ENCODE measurements around the gene NAALADL2.
A peak's percentile ranks its signal among the peaks of the same experiment; 100 is the strongest.

Gene NAALADL2

DNA sequence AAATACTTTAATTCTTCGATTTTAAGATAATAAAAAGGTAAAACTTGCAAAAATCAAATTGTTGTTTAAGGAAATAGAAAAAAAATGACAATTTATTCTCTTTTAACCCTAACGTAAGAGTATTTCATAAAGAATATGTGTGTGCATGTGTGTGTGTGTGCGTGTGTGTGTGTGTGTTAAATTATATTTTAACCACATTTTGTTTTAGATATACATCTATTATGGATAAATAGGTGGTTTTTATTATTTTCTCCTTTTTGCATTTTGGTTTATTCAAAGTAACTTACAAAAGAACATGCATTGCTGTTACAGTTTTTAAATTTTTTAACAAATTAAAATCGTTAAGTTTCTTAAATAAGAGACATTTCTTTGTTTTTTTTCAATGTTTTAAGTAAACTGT is 414.4 kb downstream of the NAALADL2 start:
- DNase-seq: no peak

DNA sequence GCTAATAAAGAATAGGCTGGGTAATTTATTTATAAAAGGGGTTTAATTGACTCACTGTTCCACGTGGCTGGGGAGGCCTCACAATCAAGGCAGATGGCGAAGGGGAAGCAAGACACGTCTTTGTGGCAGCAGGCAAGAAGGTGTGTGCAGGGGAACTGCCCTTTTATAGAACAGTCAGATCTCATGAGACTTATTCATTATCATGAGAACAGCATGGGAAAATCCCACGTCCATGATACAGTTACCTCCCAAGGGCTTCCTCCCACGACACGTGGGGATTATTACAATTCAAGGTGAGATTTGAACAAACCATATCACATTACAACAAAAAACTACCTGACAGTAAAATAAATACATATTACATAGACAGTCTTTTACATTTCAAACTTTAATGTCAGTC is 414.9 kb downstream of the NAALADL2 start:
- DNase-seq: peak; percentile 45

DNA sequence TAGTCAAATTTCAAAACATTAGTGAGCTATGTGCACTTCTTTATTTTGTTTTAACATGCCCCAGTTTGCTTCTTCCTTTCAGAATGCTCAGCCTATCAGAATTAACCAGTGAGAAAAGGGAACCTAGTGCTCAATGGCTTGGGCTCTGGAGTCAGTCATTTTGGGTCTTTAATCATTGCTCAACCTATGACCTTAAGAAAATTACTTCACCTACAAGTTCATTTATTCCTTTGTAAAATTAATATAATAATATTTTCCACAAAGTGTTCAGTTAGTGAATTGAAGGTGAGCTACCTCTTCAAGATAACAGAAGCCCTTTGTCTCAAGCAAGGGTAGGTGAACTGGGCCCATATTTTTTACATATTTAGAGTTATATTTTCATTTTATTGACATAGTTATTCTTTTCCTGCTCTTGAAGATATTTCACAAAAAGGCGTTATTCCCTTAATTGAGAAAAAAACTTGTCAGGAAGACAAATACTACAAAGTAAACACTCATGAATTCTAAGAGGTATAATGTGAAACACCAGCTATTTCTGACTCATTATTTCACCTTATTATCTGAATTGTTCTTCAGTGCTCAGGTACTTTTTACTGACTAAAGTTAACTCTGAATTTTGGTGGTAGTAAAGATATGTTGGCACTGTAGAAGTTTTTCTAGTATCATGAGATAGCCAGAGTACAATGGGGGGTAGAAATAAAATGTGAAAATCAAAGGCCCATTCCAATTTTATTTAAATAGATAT is 415.5 kb downstream of the NAALADL2 start:
- DNase-seq: peak; percentile 45

GRCh38 chr3:175278680-175279079 is 419.5 kb downstream of the NAALADL2 start:
- no peak for DNase-seq

DNA sequence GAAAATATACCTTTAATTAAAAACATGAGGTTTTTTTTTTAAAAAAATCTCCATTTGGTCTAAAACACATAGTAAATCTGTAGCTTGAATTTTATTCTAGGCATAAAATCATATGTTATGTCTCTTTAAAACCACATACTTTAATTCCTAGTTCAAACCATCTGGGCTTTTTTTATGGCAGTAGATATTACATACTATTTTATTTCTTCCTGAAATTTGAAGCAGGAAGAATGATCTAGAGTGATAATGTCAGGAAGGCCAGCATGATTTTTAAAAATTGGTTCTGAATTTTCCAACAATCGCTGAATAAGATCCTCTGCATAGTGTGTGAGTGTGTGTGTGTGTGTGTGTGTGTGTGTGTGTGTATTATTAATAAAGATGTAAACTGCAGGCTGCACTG is 420.3 kb downstream of the NAALADL2 start:
- no peak for DNase-seq

DNA sequence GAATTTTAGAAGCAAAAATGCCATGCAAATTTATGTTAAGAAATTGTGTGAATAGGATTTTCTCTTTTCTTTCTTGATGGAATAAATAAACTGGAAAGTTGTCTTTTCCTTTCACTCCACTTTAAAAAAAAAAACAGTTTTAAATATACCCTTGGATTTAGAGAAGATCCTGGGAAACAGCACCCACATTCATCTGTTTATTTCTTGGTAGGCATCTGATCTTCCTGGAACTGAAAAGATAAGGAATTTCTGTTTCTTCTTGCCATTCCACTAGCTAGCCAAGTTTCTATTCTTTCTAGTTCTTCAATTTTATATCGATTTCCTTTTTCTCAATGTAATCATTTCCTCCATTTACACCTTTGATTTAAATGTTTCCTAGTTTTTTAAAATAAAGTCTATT is 420.8 kb downstream of the NAALADL2 start:
- DNase-seq: no peak

GRCh38 chr3:175287361-175287963 is 428.3 kb downstream of the NAALADL2 start:
- DNase-seq: no peak

DNA sequence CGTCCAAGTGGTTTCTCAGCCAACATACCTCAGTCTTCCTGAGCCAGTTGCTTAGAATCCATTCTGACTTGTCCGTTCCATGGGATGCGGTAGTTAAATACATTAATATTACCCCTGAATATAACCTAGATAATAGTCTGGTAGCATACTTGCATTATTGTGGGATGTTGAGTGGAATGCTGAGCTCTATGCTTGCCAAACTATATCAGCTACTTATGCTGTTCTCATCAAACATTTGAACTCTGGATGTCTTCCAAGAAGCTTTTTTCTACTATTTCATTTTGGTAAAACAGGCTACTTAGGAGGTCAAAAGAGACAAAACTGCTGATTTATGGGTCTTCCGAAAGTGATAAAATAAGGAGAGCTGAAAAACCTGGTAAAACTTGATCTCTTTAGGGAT is 429.5 kb downstream of the NAALADL2 start:
- no peak for DNase-seq

- DNase-seq: no peak
These were observed 435.7 kb downstream of the NAALADL2 start for GRCh38 chr3:175294793-175295192.

- no peak for DNase-seq
These were observed 436.4 kb downstream of the NAALADL2 start for GRCh38 chr3:175295248-175296130.

DNA sequence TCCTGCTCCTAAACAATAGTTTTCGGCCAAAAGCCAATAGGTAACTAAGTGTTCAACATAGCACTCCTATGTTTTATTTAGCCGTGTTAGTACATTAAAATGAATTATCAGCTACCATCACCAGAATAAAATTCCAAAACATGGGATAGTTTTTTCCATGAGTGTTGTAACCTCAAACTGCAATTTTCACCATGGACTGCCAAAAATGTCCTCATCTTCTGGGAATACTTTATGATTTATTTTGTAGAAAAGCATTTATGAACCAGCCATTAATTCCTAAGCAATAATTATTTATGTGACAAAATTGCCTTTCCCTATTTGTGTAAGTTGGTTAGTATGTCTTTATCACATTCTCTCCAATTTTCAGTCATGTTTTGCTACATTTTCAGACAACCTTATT is 438.1 kb downstream of the NAALADL2 start:
- no peak for DNase-seq

- DNase-seq: no peak
These were observed 442.6 kb downstream of the NAALADL2 start for GRCh38 chr3:175301741-175302140.

DNA sequence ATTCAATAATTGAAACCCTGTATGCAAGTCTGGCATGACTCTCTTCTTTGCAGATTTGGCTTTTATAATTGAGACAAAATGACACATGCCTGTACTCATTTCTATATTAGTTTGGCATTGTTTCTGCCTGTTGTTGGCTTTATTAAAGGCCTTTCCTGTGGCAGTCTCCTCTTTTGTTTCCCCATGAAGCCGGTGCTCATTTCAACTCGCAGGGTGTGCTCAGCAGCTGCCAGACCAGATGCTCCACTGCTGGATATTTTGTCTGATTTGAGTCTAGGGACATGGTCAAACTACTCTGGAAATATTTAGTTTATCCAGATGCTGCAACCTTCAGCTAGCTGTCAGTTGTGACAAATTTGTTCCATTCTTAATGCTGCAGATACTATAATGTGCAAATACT is 445.3 kb downstream of the NAALADL2 start:
- DNase-seq: peak; percentile 38

- DNase-seq: no peak
These were observed 448.5 kb downstream of the NAALADL2 start for GRCh38 chr3:175307642-175308041.

DNA sequence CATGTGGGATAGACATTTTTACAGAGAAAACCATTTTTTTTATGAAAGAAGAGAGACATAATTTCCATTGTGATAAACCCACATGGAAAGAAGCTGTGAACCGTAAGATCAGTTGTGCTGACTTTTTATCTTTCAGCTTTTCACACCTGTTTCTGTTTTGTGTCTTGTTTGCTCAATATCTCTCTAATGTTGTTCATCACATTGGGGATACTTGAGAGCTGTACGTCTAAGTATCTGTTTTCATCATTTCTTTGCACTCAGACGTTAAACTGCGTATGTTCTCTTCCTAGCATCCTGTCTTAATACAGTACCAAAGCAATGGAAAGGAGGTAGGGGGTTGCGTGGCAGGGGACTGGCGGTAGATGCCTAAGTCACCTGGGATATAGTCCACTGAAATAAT is 449.0 kb downstream of the NAALADL2 start:
- no peak for DNase-seq

GRCh38 chr3:175310046-175310445 is 450.9 kb downstream of the NAALADL2 start:
- no peak for DNase-seq

GRCh38 chr3:175311404-175311803 is 452.3 kb downstream of the NAALADL2 start:
- no peak for DNase-seq

DNA sequence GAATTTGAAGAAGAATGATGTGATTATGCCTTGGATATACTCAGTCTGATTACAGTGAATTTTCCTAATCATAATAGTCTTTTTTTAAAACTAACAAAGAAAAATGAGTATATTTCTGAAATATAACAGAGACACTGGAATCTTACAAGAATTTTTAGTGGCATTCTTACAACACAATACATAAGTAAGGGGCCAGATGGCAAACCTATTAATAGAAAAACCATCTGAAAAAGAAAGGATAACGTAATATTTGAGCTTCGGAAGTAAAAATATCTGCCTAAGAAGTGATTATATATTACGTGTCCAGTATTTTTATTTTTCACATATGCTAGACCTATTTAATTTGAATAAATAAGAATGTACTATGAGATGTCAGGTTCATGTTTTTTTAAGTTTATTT is 452.8 kb downstream of the NAALADL2 start:
- no peak for DNase-seq

GRCh38 chr3:175312791-175313190 is 453.7 kb downstream of the NAALADL2 start:
- DNase-seq: no peak

GRCh38 chr3:175316799-175317198 is 457.7 kb downstream of the NAALADL2 start:
- DNase-seq: peak; percentile 22

- DNase-seq: no peak
These were observed 466.3 kb downstream of the NAALADL2 start for GRCh38 chr3:175325440-175325839.

DNA sequence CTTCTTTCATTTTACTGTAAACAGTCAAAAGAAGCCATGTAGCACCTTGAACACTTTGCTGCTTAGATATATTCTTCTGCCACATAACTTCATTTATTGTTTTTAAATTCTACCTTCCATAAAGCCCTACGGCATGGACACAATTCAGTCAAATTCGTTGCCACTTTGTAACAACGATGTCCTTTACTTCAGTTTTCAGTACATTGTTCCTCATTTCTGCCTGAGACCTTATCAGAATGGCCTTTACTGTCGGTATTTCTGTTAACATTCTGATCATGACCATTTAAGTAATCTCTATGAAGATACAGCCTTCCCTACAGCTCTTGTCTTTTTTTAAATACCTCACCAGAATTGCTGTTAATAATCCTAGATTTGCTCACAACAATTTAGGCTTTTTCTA is 466.9 kb downstream of the NAALADL2 start:
- no peak for DNase-seq

GRCh38 chr3:175329373-175329772 is 470.2 kb downstream of the NAALADL2 start:
- DNase-seq: no peak

DNA sequence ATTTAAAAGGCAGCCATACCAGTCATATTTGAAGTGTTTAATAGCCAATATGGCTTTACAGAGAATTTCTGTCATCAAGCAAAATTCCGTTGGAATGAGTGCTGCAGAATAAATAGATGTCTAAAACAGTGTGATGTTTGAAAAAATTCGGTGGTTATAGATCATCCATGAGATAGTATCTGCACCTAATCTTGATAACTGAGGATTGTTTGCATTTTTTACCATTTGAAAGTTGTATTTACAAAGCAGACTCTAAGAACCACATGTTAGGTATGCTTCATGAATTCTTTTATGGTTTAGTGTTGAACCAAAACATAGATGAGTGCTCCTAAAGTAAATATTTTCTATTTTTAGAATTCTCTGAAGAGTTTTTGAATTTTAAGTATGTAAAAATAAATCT is 476.1 kb downstream of the NAALADL2 start:
- no peak for DNase-seq
